Activated CD4-positive, alpha-beta T cell treated with anti-CD3 and anti-CD28 coated beads, Interleukin-2, amount 50 U/mL, for 24 hours (primary cell): Measurements from ENCODE around the gene HAUS7.

Experiments used
- DNase-seq, 2 donors: peaks; one replicate each; pipeline ENCODE4 v3.0.0-alpha.2; 2020; ENCODE audit warnings: low read depth in 1 of 2, low spot score in 1 of 2

HAUS7 gene

DNA sequence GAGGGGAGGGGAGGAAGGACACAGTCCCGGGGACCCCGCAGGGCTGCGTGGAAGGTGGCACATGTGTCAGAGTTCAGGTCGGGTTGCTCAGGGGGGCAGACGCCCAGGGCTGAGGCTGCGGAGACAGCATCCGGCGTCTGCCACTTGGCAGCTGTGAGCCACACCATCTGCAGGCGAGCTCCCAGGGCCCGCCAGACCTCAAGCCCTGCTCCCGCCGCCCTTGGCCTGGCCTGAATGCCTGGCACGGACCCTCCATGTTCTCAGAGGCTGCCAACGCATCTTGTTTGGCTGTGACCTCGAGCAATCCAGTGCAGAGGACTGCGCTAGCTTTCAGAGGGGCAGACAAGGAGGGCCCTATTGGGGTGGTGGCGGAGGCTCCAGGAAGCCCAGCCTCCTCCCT lies 29.5 kb upstream of the HAUS7 start:
- DNase-seq: no peak

DNA sequence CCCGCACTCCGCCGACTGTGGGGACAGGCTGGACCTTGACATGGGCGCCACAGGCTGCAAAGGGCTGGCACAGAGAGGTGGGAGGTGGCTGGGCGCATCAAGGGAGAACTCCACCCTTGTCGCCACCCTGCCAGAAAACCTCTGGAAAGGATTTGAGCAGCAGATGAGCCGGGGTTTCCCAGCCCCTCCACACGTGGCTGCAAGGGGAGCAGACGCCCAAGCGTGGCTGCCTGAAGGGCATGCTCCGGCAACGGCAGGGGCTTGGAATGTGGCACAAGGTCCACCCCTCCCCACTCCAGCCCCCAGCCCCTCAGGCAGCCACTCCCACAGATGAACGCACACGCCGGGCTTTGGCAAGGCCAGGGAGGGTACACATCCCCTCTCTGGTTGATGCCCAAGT lies 29.0 kb upstream of the HAUS7 start:
- no peak for DNase-seq

DNA sequence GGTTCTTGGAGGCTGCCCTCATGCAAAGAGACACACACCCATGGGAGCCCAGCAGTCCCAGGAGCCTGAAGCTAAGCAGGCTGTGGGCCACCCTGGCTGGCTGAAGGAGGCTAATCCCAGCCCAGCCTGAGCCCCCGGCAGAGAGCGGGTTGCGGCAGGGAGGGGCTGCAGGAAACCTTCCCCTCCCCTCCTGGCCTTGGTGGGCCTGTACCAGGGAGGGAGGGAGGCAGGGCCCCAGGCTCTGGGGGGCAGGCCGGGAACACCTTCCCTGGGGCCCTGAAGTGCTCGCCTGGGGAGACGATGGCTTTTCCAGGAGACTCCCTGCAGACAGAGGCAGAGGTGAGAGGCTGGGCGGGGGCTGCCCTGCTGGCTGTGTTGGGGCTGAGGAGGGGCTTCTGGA lies 28.1 kb upstream of the HAUS7 start:
- DNase-seq: no peak

DNA sequence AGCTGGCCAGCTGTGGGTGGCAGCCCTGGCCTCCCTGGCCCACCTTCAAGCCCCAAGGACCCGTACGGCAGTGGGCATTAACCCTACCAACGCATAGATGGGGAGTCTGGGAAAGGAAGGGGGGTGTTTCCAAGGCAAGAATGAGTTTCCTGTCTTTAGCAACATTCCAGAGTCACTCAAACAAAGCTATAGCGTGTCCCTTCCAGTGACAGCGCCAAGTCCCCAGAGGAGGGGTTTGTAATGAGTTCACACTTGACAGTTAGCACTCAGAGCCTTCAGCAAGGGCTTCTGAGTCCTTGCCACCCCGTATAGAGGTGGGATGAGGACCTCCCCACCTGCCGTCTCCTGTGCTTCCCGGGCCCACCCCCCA lies 26.2 kb upstream of the HAUS7 start:
- DNase-seq: no peak

DNA sequence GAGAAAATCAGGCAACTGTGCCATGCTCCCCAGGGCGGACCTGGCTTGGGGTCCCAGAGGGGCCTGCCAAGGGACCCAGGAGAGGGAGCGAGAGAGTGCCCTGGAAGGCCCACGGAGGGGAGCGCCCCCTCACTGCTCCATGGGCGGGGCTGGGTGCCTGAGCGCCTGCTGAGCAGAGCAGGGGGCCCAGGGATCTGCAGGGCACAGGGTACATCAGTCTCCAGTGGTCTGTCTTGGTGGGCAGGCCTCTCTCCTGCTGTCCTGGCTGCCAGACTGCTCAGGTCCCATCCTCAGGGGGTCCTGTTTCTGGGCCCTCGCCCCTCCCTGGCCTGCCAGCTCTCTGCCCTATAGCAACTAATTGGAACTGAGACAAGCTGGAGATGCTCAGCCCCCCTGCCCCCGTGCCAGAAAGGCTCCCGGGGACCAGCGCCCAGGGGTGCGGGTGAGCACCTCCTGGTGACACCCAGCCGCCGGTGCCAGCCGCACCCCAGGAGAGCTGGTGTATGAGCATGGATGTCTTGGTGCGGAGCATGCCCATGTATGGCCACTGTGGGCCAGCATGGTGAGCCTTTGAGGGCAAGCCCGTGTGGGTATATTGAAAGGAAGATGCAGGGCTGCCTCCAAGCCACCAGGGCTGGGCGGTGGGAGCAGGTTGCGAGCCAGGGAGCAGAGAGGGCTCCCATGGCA lies 25.7 kb upstream of the HAUS7 start:
- no peak for DNase-seq

DNA sequence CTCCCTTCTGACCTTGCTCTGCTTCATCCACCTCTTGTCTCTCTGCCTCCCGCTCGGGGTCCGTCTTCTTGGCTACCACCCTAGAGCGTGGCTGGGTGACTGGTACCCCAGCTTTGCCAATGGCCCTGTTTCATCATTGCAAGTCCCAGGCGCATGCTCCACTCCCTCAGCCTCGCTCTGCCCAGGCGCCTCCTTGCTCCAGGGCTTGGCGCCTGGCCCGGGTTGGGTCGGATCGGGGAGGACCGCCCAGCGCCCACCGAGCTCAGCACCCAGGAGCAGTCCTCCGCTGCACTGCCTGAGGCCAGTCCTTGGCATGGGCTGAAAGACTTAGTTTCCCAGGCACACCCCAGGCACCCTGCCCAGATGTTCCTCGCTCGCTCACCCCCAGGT lies 25.0 kb upstream of the HAUS7 start:
- DNase-seq: no peak

DNA sequence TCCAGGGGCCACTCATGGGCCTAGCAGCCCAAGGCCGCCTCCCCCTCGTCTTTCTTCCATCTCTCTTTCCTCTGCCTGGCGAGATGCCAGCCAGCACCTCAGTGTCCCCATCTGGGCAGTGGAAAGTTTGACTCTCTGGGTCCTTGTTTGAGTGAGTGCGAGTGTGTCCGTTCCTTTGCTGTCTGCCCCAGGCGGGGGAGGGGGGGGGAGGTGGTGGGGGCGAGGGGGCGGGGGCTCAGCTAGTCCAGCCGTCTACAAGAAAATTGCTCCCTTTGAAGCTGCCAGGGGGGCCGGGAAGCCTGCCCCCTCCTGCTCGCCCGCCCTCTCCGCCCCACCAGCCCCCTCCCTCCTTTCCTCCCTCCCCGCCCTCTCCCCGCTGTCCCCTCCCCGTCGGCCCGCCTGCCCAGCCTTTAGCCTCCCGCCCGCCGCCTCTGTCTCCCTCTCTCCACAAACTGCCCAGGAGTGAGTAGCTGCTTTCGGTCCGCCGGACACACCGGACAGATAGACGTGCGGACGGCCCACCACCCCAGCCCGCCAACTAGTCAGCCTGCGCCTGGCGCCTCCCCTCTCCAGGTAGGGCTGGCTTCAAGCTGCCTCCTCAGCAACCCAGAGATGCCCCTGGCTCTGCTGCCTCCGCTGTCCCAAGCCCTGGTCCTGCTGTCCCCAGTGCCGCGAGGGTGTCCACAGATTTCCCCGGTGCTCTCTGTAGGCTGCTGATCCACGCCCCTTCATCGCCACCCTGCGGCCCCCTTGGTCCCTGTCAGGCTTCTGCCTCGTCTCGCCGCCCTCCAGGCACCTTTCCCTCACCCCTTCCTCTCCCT lies 24.4 kb upstream of the HAUS7 start, which contains the start of gene BGN:
Gene BGN (plus strand): TSS at position 440 of the 821 bp plus-strand sequence. CDS start 9,652 bp downstream, outside the sequence.
- DNase-seq: no peak

DNA sequence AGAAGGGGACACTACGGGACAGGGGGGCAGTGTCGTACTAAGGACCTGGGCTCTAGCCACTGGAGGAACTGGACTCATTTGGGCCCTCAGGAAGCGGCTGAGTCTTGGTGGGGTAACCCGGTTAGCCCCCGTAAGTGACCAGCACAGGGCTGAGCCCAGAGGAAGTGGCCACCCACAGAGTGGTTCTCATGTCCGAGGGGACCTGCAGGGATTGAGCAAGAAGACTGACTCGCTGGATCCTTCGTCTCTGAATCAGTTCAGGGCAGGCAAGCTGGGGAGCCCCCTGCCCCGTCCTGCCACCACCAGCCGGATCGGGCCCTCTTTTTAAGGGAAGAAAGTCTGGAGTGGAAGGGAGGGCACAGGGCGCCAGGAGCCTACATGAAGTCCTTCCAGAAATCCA lies 23.7 kb upstream of the HAUS7 start:
- no peak for DNase-seq

DNA sequence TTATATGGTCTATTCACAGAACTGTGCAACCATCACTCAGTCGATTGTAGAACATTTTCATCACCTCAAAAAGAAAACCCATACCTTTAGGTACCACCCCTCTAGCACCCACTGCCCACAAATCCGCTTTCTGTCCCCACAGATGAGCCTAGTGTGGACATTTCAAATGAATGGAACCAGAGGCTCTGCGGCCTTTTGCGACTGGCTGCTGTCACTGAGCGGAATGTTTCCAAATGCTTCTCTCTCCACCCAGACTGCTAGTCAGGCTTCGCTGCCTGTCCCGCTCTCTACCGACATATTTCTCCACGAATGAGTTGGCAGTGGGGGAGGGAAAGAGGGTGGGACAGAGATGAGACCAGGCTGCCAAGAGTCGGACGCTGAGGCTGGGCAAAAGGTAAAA lies 22.7 kb upstream of the HAUS7 start:
- no peak for DNase-seq

DNA sequence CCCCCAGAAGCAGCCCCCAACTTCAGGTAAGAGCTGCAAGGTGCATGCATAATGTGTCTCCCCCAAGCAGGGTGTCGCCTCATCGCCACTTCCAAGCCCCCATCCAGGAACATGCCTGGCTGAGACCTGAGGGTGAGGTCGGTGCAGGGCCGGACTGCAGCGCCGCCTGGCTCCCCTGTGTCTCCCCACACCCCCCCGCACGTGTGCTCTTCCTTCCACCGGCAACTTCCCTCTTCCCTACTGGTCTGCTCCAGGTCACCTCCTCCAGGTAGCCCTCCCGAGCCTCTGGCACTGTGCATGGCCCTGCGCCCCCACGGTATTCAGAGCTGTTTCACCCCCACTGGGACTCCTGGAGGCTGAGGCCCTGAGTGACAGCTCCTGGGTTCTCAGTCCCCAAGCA lies 22.2 kb upstream of the HAUS7 start:
- no peak for DNase-seq

DNA sequence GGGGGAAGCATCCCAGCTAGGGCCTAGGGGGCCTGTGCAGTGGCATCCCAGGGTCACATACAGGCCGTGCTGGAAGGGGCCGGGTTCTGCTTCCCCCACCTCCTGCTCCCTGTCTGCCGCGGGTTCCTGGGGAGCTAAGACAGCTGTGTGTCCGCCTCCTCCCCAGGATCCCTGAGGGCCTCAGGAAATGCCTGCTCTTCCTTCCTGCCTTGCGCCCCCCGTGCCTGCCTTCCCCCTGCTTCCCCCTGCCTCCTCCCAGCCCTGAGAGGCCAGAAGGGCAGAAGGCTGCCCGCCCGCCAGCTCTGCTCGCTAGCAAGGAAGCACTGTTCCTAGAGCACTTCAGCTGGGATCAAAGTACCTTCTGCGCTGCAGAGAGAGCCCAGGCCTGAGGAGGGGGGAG lies 21.5 kb upstream of the HAUS7 start:
- no peak for DNase-seq

DNA sequence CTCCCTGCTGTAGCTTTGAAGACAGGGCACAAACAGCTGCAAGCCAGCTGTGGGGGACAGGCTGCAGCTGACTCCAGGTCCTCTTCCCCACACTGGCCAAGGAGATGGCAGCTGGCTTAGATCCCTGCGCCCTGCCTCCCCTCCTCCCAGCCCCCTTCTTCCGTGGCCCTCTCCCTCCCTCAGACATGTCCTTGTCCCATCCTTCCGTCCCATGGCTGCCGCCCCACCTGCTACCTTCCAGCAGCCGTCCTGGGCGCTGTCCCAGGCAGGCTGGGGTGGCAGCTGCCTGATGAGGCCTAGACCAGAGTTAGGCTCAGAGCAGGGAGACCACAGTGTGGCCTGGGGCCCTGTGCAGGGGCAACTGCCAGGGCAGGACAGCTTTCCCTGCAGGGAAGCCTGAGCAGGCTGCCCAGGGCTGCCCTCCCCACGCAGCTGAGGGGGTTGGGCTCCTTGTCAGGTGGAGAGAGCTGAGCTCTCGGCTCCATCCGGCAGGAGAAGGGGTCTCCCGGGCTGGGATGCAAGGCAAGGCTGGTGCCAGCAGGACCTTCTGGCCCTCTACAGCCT lies 21.1 kb upstream of the HAUS7 start:
- no peak for DNase-seq

DNA sequence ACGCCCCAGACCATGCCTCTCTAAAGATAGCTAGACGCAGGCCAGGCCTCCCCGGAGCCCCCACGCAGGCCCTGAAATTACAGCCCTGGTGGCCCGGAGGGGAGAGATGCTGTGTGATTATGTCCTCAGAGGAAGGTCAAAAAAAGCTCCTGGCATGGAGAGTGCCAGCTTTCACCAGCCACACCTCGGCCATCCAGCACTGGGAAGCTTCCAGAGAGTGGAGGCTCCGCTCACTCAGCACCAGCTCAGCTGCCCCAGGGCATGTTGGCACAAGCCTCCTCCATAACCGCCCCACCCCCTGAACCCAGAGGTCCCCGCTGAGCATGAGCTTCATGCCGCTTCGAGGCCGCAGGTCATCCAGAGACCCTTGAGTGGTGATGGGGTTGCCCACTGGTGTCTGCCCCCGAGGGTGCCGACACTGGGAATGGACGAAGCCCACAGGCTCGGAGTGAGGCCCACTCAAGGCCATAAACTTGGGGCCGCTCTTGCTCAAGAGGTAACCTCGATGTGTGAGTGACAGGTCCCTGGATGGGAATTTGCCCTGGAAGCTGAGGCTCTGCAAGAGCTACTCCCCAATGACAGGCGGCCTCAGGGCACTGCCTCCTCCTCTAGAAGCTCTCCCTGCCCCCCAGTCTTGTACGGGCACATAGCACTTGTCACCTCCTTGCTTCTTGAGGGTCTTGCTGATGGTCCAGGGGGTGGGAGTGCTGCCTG lies 20.0 kb upstream of the HAUS7 start:
- DNase-seq: no peak

DNA sequence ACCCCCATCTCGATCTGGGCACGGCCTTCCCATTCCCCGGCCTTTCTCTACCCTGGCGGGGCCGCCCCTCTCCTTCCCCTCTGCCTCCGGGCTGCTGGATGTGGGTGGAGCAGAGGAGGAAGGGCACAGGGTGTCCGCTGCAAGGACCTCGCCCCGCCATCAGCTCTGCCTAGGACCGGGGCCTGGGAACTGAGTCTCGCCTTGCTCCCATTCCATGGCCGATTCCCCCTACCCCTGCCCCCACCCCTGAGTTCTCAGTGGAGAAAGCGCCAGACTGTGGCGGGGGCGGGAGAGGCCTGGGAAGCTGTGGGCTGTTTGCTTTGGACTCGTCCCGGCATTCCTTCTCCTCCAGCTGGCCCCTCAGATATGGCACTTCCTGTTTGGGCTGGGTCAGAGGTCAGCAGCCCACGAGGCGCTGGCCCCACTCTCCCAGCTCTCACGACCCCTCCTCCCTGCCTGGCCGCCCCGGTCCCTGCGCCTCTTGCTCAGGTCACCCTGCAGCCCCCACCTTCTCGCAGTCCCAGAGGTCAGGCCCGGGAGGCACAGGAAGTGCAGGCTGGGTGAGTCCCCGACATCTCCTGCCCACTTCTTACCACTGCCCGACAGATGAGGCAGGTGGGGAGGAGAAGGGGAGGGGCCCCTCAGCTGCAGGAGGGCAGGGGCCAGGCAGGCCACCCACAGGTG lies 18.0 kb upstream of the HAUS7 start:
- no peak for DNase-seq

DNA sequence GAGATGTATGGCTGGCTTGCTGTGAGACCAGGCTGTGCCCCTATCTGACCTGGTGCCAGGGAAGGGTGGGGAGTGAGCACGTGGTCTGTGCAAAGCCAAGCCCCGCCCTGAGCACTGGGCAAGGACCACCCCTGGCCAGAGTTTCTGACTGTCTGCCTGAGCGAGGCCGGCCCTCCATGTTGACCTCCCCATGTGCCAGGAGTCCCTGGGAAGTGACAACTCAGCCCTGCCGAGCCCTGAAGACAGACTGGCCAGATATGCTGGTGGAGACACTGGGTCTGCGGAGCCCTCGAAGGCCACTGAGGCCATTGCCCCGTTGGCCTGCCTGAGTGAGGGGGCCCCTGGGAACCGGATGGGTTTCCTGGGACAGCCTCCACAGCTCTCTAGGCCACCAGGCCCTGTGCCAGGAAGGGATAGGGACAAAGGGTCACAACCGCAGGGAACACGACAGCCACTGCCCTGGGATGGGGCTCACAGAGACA lies 17.3 kb upstream of the HAUS7 start:
- DNase-seq: no peak

DNA sequence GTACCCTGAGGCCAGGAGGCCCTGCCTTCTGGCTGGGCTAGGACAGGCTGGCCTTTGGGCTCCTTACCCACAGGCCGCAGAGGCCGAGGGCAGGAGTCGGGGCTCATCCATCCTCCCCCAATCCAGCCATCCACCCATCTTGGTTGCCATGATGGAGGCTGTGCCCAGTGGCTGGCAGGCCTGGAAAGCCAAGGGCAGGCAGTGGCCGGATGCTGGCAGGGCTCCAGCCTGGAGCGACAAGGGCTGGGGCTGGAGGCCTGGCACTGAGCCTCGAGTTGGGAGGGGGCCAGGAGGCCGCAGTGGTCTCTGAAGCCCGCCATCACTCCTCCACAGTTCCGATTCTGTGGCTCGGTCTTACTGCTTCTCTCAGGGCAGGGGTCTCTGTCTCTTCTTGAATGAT lies 15.8 kb upstream of the HAUS7 start:
- no peak for DNase-seq

DNA sequence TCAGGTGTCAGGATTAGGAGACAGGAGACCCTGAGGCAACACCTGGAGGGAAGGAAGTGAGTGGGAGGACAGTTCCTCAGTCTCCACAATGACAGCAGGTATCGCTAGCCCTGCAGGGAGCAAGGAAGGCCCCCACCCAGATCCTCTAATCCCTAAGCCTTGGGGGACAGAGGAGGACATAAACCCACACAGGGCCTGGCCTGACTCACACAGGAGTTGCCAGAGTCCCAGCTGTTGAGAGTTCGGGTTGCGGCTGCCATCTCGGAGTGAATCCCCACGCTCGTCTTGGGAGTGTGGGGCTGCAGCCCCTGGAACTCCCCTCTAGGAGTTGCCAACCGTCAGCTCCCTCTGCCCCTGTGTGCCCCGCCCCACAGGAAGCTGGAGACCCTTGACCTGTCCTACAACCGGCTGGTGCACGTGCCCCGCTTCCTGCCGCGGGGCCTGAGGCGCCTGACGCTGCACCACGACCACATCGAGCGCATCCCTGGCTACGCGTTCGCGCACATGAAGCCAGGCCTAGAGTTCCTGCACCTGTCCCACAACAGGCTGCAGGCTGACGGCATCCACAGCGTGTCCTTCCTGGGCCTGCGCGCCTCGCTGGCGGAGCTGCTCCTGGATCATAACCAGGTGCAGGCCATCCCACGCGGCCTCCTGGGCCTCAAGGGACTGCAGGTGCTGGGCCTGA lies 15.2 kb upstream of the HAUS7 start:
- DNase-seq: no peak

DNA sequence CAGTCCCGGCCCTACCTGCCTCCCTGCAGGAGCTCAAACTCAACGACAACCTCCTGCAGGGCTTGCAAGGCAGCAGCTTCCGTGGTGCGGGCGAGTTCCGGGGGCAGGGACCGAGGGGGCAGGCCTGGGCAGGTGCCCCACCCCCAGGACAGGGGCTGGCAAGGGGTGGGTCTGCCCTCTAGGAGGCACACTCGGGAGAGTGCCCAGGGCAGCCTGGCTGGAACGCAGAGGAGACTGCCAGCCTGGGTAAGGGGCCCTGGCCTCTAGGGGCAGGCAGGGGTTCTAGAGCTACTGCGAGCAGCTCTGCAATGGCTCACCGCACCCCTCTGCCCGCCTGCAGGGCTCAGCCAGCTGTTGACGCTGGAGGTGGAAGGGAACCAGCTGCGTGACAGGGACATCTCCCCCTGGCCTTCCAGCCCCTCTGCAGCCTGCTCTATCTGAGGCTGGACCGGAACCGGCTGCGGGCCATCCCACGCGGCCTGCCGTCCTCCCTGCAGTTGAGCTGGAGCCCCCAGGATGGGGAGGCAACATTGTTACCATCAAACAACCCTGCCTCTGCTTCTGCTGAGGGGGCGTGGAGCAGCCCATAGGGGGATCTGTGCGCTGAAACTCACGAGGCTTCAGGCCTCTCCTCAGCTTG lies 12.1 kb upstream of the HAUS7 start:
- no peak for DNase-seq

DNA sequence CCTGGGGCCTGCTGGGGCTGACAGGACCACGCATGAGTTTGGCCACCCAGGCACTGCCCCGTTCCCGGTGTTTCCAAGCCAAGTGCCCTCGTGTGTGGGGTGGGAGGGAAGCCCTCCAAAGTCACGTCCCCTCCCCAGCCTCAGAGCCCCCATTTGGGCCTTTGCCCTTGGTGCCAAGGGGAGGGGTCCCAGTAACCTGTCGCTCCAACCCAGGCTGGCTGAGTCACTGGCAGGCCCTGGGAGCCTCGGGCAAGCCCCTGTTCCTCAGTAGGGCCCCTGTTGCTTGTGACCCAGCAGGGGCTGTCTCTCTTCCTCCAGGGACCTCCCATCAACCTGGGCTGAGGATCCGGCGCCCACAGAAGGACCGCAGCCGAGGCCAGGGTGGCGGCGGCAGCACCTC lies 10.7 kb upstream of the HAUS7 start:
- no peak for DNase-seq

DNA sequence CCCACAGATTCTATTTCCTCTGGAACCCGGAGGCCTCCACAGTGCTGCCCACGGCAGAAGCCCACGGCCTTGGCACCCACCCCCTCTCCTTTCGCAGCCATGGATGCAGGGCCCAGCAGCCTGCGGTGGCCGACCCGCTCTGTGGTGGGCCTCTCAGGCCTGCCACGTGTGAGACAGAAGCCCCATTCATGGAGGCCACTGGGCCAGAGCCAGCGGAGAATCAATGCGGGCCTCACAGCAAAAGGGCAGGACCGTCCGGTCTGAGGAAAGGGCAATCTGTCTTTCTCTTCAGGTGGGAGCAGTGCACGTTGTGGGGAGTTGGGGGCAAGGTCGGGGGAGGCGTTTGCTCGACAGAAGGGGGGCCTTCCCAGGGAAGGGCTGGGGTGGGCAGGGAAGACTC lies 8.4 kb upstream of the HAUS7 start:
- DNase-seq: no peak
